ENCODE measurements around the gene TMIE.
A peak's percentile ranks its signal among the peaks of the same experiment; 100 is the strongest.

GRCh38 chr3:46717447-46718231, 16.4 kb downstream of the TMIE start, which contains the start of gene PRSS50:
- TF ChIP-seq, protein P1, sequence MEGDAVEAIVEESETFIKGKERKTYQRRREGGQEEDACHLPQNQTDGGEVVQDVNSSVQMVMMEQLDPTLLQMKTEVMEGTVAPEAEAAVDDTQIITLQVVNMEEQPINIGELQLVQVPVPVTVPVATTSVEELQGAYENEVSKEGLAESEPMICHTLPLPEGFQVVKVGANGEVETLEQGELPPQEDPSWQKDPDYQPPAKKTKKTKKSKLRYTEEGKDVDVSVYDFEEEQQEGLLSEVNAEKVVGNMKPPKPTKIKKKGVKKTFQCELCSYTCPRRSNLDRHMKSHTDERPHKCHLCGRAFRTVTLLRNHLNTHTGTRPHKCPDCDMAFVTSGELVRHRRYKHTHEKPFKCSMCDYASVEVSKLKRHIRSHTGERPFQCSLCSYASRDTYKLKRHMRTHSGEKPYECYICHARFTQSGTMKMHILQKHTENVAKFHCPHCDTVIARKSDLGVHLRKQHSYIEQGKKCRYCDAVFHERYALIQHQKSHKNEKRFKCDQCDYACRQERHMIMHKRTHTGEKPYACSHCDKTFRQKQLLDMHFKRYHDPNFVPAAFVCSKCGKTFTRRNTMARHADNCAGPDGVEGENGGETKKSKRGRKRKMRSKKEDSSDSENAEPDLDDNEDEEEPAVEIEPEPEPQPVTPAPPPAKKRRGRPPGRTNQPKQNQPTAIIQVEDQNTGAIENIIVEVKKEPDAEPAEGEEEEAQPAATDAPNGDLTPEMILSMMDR (IDR thresholded peaks at IDR 0.05; ENCODE audit: low read depth, low read length): peak; percentile 41
- TF ChIP-seq EZH2phosphoT487 (IDR thresholded peaks at IDR 0.05; ENCODE audit: low read depth): no peak
